ENCODE data around the gene ATF5.
"Not testable (repeated sequence)": the region's sequence is repeated elsewhere in the genome, so short reads cannot be mapped to it uniquely, and the experiment has no call there.

ATF5 gene

DNA sequence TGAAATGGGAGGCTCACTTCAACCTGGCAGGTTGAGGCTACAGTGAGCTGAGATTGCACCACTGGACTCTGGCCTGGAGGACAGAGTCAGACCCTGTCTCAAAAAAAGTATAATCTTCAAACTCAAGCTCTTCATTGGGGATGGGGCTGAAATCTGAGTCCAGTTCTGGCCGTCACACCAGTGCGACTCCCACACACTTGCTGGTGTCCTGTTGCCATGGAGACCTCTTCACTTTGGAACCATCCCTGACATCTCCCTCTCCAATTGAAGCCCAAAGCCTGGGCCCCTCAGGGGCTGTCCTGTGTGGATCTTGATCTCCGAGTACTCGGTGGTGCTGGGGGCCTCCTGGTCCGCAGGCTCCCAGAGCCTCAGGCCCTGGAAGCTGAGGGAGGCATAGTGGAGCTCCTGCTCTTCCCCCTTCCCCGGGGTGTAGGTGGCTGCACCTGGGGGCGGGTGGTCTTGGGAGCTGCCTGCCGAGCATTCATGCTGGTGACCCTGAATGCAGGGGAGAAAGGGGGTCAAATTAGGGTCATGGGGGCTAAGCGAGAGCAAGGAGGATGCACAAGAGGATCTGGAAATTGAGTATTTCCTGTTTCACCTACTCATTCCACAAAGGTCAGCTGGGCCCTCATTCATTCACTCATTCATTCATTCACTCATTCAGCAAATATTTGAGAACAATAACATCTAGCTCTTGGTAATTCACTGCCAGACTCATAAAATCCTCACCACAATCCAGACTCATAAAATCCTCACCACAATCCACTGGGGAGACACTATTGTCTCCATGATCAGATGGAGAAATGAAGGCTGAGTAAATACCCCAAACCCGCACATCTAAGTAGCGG is 21.0 kb downstream of the ATF5 start:
- DNase-seq (ENCODE audit: low read depth) = no peak

DNA sequence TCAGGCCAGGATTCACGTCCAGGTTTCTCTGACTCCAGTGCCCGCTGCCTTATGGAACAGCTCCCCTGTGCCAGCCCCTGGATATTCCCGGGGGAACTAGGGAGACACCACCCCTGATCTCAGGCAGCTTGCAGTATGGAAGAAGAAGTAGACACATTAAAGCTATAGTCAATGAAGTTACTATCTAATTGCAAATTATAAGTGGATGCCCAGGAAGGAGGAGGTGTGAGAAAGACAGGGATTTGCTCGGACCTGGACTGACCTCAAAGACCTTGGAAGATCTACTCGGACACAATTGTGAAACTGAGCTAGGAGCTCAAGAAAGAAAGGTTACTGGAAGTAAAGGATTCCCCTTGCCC is 21.6 kb downstream of the ATF5 start:
- DNase-seq (ENCODE audit: low read depth) = no peak

DNA sequence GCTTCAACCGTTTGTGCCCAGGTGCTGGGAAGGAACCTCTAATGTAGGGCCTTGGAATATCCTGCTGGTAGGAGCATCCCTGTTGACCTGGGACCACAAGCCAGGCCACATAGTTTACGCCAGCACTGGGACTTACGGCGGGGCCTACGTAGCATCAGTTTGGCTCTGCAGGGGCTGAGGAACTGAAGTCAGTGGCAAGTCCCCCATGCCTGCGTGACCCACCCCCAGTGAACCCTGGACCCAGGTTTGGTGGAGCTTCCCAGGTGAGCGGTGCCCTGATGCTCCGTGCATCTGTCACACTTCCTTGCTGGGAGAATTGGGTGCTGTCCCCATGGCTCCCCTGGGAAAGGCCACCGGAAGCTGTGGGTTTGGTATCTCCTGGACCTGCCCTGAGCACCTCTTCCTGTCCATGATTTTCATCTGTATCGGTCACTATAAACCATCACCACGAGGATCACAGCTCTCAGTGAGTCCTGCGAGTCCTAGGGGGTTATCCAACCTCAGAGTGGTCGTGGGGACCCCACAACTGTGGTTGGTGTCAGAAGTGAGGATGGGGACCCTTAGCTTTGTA is 22.0 kb downstream of the ATF5 start:
- no peak for DNase-seq (ENCODE audit: low read depth)

DNA sequence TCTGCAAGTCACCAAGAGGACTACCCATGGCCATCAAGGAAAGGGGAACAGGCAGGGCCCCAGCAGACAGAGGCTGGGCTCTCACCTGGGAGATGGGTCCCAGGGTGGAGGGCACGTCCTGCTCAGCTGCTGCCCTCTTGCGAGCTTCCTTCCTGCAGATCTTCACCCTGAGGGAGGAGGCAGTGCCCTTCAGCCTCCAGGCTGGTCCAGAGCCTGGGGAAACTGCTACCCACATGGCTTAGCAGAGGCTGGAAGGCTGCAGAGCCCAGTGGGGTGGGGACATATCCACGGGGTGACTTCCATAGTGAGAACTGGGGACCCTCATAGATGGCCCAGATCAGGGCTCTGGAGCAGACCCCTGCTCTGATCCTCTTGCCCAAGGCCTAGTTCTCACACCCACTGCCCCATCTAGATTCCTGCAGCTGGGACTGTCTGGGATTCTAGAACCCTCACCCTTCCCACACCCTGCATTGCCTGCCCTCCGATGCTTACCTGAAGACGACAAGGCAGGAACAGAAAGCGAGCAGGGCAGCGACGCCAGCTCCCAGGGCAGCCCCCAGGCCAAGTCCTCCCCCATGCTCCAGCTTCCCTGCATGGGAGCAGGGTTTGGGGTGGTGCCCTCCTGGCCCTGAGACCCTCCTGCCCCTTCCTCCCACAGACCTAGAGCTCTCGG is 22.9 kb downstream of the ATF5 start:
- no peak for DNase-seq (ENCODE audit: low read depth)

DNA sequence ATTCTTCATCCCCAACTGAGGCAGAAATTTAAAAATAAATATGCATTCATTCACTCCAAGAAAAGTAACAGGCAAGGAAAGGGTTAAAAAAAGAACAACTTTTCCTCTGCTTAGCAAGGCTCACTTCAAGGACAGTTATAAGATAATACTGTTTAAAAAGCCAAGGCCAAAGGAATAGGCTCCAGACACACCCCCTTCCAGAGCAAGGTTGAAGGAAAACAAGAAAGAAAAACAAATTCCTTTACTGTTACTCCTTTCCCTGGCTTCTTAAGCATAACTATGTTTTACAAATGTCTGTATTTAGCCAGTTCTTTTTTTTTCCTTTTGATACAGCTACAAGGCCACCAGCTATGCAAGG is 23.5 kb downstream of the ATF5 start:
- DNase-seq (ENCODE audit: low read depth) = no peak

DNA sequence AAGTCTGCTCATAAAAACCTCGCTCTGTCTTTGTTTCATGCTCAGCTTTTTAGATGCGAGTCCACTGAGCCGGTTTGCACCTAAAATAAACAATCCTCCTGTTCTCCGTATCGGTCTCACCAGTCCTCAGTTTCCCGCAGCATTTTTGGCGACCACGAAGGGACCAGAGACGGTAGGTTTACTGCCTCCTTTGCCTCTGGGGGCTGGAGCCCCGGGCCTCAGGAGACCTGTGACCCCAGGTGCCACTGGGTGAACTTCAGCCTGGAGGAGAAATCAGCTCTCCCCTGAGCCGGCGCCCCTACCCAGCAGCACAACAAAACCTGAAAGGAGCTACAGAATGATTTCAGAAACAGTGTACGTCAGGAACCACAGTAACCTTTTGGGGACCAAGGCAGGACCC is 23.9 kb downstream of the ATF5 start:
- no peak for DNase-seq (ENCODE audit: low read depth)

DNA sequence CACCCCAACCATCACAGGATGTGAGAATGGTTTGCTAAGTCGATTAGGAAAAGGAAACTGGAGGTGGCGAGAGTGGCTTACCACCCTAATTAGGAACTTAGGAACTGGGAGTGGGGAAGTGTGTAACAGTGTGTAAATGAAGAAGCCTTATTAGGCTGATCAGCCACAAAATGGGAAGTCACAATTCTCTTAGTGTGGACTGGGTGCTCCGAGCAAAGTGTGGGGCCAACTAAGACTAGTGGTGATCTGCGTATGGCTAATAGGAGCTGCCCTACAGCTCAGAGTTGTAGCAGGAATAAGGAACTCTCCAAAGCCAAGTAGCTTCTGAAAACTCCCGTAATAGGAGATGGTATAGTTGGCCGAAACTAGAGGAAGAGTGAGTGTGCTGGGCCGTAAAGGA is 24.4 kb downstream of the ATF5 start:
- no peak for DNase-seq (ENCODE audit: low read depth)

DNA sequence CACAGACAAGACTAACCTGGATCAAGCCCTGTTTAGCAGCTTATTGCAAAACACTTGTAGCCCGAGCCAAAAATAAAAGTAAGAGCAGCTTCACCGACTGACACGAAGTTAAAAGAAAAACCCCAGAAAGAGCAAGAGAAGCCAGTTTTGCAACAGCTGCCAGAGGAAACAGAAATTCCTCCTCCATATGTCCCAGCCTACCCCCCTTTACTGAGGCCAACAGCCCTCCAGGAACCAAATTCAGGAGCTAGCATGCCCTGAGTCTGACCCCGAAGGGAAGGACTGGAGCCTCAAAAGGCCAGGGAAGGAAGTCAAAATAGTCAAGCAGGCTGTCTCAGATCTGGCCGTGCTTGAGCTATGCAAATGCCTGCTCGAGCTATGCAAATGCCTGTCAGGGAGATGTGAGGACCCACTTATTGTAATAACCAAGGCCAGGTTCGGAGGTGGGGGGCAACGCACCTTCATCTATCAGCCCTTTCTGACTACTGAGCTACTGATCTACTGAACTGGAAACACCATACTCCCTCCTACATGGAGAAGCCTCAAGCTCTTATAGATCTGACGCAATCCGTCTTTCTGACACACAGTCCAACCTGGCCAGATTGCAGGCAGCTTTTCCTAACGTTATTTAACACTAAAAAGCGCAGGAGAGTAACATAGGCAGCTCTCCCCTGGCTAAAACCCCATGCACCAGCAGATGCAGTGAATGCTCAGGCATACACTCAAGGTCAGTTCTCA is 25.3 kb downstream of the ATF5 start:
- no peak for DNase-seq (ENCODE audit: low read depth)

DNA sequence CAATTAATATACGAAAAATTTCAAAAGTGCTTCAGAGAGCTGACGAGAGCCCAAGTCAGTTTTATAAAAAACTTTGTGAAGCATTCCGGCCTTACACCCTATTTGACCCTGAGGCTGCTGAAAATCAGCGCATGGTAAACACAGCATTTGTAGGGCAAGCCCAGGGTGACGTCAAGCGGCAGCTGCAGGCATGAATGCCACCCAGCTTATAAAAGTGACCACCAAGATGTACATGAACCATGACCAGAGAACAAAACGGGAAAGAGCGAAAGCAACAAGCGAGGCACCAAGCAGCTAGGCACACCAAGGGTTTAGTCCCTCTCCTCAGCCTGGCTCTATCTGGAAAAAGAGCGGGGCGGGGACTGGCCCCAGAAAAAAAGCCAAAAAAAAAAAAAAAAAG is 25.9 kb downstream of the ATF5 start:
- DNase-seq (ENCODE audit: low read depth) = no peak

DNA sequence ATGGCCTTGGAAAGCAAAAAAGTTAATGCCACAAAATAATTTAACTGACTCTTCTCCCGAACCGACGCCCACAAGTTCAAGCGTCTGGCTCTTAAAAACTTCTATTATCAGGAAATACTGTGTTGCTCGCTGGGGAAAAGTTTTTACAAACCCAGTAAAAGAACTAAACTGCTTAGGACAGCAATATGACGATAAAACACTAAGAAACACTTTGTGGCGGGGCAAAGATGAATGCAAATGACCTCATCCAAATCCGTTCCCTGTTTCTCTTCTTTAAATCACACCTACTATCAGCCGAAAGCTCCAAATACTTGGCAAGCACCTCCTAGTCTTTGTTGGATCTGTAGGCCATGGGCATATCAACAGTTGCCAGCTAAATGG is 27.1 kb downstream of the ATF5 start:
- no peak for DNase-seq (ENCODE audit: low read depth)

DNA sequence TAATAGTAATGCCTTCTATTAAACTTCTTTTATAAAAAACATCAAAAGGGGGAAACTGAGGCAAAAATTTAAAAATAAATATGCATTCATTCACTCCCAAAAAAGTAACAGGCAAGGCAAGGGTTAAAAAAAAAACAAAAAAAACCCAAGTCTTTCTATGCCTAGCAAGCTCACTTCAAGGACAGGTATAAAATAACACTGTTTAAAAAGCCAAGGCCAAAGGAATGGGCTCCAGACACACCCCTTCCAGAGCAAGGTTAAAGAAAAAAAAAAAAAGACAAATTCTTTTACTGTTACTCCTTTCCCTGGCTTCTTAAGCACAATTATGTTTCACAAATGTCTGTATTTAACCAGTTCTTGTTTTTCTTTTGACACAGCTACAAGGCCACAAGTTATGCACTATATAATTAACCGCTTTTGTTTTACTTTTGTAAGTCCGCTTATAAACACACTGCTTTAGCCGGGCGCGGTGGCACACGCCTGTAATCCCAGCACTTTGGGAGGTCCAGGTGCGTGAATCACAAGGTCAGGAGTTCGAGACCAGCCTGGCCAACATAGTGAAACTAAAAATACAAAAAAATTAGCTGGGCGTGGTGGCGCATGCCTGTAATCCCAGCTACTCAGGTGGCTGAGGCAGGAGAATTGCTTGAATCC is 28.4 kb downstream of the ATF5 start:
- DNase-seq (ENCODE audit: low read depth) = no peak

DNA sequence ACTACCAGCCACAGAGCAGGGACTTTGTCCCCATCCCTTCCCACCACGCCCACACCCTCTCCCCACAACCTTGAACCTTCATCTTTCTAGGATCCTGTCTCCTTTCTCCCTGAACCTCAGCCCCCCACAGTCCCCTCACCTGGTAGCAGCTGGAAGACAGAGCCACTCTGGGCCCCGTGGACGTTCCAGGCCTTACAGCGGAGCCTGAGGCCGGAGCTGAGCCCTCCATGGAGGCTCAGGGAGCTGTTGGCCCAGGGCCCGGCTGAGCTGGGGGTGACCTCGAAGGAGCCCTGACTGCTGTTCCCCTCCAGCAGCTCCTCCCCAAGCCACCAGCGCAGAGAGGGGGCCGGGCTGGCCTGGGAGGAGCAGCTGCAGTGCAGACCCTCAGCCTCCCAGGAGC is 29.1 kb downstream of the ATF5 start:
- not testable (repeated sequence) for DNase-seq (ENCODE audit: low read depth)

DNA sequence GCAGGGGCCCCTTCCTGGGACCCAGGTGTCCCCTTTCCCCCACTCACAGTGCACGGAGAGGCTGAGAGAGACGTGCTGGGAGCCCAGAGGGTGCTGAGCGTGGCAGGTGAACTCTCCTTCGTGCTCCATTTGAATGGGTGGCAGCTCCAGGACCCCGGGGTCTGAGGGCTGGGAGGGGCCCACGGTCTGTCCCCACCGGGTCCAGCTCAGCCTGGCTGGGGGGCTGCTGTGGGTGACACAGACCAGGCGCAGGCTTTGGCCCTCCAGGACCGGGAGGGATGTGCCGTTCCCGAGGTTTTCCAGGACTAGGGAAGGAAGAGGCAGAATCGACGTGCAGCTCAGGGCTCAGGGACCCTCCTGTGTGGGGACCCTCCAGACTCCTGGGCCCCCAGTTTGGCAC is 29.6 kb downstream of the ATF5 start:
- DNase-seq (ENCODE audit: low read depth) = not testable (repeated sequence)

DNA sequence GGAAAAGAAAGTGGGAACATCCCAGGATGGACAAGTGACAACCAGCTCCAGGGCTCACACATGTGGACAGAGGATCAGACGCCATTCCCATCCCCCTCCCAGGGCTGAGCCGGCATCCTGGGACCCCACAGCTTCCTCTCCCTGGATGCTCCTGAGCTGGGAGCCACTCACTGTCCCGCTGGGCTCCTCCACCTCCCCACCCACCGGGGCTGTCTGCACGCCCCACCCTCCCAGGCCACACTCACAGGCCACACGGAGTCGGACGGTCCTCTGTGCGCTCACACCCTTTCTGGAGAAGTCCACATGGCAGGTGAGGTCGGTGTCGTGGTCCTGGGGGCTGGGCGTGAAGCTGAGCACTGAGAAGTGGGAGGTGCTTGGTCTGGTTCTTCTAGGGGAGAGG is 30.9 kb downstream of the ATF5 start:
- DNase-seq (ENCODE audit: low read depth) = not testable (repeated sequence)

DNA sequence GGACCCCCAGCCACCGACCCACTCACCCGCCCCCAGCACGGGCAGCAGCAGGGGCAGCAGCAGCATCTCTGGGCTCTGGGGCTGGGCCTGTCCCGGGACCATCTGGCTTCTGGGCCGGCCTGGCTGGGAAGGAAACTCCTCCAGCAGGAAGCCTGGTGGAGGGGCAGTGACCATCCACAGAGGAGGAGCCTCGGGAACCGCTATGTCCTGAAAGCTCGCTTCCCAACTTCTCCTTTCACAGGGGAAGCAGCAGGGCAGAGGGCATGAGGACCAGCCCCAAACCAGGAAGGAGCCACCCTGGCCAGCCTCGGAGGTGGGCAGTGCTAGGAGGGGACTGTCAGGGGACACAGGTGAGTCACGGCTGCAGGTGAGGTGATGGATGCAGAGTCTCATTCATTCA is 32.0 kb downstream of the ATF5 start, which contains the start of gene SIGLEC11:
TSS of gene SIGLEC11 (minus strand) at position 193 of the 400 bp plus-strand sequence. CDS start at position 102, 91 bp downstream.
- not testable (repeated sequence) for DNase-seq (ENCODE audit: low read depth)

DNA sequence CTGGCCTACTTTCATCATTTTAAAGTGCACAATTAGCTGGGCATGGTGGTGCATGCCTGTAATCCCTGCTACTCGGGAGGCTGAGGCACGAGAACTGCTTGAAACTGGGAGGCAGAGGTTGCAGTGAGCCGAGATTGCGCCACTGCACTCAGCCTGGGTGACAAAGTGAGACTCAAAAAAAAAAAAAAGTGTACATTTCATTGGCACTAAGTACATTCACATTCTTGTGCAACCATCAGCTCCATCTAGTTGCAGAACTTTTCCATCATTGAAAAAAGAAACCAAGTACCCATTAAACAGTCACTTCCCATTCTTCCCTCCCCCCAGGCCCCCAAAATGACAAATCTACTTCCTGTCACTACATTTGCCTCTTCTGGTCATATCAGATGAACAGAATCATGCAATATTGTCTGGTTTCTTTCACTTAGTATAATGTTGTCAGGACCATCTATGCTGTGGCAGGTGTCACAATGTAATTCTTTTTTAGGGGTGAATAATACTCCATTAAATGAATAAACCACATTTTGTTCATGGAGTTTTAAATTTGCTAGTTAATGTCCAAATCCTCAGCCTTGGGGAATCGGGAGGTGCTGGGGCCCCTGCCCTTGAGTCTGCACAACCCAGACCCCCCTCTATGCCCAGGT is 39.4 kb downstream of the ATF5 start:
- DNase-seq (ENCODE audit: low read depth) = no peak

DNA sequence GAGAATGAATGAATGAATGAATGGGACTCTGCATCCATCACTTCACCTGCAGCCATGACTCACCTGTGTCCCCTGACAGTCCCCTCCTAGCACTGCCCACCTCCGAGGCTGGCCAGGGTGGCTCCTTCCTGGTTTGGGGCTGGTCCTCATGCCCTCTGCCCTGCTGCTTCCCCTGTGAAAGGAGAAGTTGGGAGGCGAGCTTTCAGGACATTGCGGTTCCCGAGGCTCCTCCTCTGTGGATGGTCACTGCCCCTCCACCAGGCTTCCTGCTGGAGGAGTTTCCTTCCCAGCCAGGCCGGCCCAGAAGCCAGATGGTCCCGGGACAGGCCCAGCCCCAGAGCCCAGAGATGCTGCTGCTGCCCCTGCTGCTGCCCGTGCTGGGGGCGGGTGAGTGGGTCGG is 40.4 kb downstream of the ATF5 start:
- not testable (repeated sequence) for DNase-seq (ENCODE audit: low read depth)

DNA sequence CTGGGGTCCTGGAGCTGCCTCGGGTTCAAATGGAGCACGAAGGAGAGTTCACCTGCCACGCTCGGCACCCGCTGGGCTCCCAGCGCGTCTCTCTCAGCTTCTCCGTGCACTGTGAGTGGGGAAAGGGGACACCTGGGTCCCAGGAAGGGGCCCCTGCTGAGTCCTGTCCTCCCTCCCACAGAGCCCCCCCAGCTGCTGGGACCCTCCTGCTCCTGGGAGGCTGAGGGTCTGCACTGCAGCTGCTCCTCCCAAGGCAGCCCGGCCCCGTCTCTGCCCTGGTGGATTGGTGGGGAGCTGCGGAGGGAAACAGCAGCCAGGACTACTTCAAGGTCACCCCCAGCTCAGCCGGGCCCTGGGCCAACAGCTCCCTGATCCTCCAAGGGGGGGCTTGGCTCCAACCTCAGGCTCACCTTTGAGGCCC is 43.0 kb downstream of the ATF5 start:
- DNase-seq (ENCODE audit: low read depth) = no peak

DNA sequence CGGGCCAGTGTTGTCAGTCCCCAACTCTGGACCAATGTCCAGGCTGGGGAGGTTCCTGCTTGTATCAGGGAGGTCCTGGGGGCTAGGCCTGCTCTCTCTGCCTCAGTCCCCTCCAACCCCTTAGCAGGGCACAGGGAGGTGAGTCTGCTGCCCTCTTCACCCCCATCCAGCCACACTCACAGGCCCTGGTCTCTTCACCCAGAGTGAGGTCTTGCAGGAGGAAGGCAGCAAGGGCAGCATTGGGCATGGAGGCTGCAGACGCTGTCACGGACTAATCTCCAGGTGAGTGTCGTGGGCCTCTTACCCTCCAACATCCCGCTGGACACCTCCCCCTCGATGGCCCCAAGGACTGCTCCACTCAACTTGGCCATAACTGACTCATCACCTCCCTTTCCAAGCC is 43.8 kb downstream of the ATF5 start:
- no peak for DNase-seq (ENCODE audit: low read depth)

DNA sequence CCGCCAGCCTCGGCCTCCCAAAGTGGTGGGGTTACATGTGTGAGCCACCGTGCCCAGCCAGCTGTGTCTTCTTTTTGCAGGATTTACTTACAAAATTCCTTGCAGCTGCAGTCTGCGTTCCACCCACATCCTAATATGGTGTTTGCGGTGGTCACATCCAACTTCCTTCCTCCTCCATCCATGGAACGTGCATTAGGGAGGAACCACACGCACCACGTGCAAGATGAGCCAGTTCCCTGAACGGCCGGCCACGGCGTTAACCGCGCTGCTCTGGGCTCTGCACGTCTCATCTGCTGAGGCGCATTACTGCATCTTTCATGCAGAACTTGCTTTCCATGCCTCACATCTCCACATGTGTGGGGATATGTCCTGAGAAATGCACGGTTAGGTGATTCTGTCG is 45.0 kb downstream of the ATF5 start:
- DNase-seq (ENCODE audit: low read depth) = no peak

DNA sequence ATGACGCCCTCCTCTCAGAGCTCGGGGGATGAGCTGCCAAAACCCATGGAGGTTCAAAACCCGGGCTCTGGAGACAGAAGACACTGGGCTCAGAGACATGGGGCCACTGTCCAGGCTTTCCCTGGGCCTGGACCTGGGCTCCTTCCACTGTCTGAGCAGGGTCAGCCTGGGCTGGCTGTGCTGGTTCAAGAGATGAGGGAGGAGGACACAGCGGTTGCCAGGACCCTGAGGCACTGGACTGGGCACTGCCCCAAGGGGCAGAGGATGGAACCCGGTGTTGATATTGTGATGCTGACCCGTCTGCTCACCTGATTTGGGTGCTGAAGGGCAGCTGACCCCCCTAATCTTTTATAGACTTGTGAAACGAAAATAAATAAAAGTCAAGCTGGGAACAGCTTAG is 46.0 kb downstream of the ATF5 start:
- no peak for DNase-seq (ENCODE audit: low read depth)

DNA sequence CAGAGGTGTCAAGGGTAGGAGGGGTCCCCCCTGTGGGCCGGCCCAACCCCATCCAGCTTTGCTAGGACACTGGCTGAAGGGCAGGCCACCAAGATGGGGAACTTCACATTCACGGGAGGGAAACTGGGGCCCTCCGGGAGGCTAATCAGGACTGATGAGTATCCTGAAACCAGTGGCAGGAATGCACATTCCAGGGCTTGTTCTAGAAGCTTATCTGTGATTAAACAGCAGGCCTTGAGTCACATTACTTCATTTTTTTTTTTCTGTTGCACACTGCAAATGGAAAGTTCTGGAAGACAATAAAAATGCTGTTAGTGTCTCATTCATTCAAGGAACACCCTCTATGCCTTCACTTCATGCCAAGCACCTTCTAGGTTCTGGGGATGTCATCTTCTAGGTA is 47.5 kb downstream of the ATF5 start:
- no peak for DNase-seq (ENCODE audit: low read depth)

Measured in activated T-cell treated with anti-CD3 and anti-CD28 coated beads for 24 hours (primary cell).